Breast epithelium (tissue), 3 donors: ENCODE measurements around the gene LRRTM4.

ENCODE experiments used
- CTCF ChIP-seq, 3 donors: fragments of 450-650 bp; IDR thresholded peaks; one replicate each; pipeline ENCODE4 v1.5.1; 2016 to 2017; ENCODE audit warnings: antibody characterized with exemption in 3 of 3, mild to moderate bottlenecking in 3 of 3, moderate library complexity in 3 of 3
- POLR2A ChIP-seq: fragments of 450-650 bp; IDR thresholded peaks from one replicate; pipeline ENCODE4 v1.6.1; 2016; ENCODE audit warnings: antibody characterized with exemption, mild to moderate bottlenecking, moderate library complexity
- POLR2AphosphoS5 ChIP-seq, 3 donors: sonication (generic); formaldehyde crosslinking; IDR thresholded peaks; one replicate each; pipeline ENCODE4 v1.6.1; 2017; ENCODE audit warnings: antibody characterized with exemption in 3 of 3

GRCh38 chr2:77025714-77026113 is 496.5 kb downstream of the LRRTM4 start:
- TF ChIP-seq POLR2A (no peak), CTCF (IDR thresholded peaks at IDR 0.05) (no peak), POLR2AphosphoS5 (IDR thresholded peaks at IDR 0.05) (no peak)
